SIG-M5 treated with dmso at 0.1 percent for 504 hours (cell line): ENCODE data around the gene SLC50A1.

Experiments used
- DNase-seq: peaks from one replicate; lab custom pipeline; 2025; ENCODE audit not compliant: unreplicated experiment; lab: John Stamatoyannopoulos, UW

SLC50A1 gene, protein sequence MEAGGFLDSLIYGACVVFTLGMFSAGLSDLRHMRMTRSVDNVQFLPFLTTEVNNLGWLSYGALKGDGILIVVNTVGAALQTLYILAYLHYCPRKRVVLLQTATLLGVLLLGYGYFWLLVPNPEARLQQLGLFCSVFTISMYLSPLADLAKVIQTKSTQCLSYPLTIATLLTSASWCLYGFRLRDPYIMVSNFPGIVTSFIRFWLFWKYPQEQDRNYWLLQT

DNA sequence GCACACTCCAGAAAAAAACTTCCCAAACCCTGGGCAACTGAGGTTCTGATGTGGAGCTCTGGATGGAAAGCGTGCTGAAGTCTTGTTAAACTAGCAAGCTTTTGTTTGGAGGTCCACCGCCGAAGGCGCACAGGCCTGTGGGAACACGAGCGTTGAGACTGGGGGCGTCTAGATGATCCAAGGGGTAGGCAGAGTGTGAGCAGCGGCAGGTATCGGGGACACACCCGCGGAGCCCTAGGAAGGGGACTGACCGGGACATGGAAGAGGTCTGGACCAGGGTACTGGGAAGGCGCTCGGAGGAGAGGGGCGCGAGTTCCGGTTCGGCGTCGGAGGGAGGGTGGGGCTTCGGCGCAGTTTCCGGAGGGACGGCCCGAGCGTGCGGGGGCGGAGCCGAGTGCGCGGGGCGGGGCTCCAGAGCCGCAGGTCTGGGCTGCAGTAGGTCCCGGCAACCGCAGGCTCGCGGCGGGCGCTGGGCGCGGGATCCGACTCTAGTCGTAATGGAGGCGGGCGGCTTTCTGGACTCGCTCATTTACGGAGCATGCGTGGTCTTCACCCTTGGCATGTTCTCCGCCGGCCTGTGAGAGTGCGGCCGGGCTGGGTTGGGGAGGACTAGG lies at the start of gene SLC50A1:
TSS of gene SLC50A1 (plus strand) at position 438 of the 614 bp plus-strand sequence. CDS start at position 498, 60 bp downstream.
- peak; percentile 90 for DNase-seq

DNA sequence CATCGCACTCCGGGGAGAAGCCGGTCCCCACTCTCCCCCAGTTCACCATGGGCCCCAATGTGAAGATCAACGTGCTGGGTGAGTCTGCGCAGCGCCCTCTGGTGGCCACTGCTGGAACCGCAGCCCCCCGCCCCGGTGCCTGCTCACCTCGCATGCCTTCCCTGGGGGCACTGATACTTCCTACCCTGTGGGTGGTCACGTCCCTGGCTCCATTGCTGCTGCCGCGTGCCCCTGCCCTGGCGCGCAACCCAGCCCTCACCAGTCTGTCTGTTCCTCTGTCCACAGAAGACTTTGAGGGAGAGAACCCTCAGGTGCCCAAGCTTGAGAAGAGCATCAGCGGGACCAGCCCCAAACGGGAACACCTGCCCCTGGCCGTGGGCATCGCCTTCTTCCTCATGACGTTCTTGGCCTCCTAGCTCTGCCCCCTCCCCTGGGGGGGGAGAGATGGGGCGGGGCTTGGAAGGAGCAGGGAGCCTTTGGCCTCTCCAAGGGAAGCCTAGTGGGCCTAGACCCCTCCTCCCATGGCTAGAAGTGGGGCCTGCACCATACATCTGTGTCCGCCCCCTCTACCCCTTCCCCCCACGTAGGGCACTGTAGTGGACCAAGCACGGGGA lies 49.4 kb upstream of the SLC50A1 start:
- DNase-seq: peak; percentile 70

DNA sequence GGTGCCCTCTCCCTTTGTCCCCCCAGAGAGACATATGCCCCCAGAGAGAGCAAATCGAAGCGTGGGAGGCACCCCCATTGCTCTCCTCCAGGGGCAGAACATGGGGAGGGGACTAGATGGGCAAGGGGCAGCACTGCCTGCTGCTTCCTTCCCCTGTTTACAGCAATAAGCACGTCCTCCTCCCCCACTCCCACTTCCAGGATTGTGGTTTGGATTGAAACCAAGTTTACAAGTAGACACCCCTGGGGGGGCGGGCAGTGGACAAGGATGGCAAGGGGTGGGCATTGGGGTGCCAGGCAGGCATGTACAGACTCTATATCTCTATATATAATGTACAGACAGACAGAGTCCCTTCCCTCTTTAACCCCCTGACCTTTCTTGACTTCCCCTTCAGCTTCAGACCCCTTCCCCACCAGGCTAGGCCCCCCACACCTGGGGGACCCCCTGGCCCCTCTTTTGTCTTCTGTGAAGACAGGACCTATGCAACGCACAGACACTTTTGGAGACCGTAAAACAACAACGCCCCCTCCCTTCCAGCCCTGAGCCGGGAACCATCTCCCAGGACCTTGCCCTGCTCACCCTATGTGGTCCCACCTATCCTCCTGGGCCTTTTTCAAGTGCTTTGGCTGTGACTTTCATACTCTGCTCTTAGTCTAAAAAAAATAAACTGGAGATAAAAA lies 48.7 kb upstream of the SLC50A1 start:
- DNase-seq: no peak

DNA sequence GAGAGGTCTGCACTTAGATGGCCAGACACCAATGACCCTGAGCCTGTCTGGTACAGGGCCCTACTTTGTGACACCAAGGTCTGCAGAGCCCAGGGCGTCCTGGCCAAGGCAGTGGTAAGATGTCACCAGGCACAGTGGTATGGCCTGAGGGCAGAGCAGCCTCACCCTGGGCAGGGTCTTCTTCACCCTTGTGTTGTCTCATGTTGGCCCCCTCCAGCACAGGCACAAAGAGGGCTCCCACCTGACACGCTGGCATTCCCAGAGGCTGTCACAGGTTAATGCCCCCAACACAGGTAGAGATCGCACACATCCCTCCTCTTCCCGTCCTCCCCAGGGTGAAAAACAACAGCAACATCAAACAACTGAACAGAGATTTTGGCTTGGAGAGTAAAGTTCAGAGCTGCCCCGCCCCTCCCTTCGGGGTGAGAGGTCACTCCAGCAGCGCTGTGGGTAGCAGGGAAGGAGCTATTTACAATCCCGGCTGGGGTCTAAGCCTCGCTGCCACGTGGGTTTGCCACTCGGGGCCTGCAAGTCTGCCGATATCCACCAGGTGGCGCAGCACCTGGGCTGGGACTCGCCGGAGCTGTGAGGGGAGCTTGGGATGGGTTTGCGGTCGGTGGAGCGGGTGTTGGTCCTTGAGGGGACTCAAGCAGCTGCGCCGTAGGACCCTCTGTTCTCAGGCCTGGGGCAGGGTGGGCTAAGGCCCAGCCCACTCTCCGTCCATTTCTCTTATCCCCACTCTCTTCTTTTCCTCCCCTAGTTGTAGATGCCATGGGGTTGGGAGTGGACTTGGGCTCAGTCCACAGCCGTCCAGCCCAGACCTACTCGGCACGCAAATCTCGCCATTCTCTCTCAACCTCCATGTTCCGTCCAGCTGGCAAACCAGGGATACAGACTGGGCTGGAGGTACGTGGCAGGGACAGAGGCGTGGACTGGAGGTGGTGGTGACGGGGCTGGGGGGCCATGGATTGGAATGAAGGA lies 44.3 kb upstream of the SLC50A1 start:
- peak; percentile 71 for DNase-seq

DNA sequence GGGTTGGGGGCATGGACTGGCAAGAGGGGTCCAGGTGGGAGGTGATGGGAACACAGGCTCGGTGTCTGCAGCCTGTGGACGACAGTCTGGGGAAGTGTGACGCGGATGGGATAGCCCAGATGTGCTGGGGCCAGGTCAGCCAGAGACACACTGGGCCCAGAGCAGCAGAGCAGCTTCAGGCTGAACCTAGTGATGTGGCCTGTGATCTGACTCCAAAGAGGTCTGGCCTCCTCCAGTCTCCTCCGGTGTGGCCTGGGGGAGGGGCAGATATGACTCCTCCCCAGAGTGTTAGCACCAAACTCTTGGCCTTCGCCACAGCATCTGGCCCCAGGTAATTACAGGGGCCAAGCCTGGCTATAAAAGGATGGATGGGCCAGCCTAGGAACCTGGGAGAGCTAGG lies 43.5 kb upstream of the SLC50A1 start:
- DNase-seq: no peak

DNA sequence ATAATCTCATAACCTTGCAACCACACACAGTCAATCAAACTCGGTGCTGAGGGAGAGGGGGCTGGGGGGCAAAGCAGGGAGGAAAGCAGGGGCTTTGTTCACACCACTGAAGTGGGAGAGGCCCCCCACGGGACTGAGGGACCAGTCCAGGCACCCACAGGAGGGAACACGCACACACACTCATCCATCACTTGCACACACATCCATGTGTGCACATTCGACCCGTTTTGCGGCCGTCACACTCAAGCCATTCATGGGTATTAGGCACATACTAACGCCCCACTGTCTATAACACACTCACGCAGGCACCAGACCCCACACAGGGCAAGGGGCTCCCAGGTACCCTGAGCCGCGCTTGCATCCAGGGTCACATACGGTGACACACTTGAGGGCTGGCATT lies 43.0 kb upstream of the SLC50A1 start:
- no peak for DNase-seq

DNA sequence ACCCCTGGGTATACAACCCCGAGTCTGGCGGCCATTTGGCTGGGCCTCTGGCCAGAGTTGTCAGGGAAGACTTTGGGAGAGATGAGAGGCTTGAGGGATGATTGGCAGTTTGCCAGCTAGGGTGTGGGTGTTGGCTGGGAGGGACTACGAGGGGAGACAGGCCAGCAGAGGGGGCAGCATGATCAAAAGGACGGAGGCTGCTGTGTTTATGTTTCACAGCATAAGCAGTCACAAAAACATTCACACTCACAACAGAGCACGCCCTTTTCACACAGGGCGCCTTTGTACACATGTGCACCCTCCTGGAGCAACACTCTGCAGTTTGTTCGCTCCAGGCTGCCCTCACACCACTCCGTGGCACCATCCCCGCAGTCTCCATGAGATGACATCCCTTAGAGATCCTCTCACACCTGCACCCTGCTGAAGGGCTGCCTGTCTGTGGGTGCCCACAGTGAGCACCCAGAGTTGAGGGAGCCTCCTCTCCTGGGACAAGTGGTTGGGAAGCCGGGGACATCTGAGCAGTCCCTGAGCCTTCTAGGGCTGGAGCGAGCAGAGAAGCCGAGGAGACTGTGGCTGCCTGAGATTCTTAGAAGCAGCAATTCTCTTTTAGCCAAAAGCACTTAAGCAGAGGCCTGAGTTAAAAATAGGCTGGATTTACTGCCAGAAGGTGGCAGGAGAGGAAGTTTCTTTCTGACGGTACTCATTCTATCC lies 41.6 kb upstream of the SLC50A1 start:
- peak; percentile 51 for DNase-seq

DNA sequence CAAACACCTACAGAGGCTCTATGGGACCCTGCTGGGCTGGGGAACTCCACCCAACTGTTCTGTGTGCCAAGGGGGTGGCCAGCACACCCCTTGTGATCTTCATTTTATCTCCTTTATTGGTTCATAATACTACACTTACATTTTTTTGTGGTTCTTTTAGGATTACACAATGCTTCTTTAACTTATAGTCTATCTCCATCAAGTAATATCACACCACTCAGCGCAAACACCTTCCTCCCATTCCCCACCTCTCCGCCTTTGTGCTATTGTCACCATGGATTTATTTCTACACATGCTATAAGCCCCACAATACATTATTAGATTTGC lies 41.1 kb upstream of the SLC50A1 start:
- DNase-seq: no peak

DNA sequence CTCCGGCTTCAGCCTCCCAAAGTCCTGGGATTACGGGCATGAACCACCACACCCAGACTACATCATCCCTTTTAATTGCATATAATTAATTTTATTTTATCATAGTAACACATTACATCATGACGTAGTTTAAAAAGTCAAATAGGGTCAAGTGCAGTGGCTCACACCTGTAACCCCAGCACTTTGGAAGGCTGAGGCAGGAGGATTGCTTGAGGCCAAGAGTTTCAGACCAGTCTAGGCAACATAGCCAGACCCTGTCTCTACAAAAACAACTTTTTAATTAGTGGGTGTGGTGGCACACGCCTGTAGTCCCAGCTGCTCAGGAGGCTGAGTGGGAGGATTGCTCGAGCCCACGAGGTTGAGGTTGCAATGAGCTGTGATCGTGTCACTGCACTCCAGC lies 36.3 kb upstream of the SLC50A1 start:
- no peak for DNase-seq

DNA sequence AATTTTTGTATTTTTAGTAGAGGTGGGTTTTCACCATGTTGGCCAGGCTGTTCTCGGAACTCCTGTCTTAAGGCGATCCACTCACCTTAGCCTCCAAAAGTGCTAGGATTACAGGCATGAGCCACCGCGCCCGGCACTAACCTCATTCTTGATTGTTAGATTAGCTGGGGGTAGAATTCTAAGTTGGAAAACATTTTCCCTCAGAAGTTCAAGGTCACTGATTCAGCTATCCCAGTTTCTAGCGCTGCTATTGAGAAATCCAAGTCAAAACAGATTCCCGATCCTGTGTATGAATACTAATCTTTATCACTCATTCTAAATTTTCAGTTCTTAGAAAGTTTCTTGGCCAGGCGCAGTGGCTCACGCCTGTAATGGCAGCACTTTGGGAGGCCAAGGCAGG lies 32.3 kb upstream of the SLC50A1 start:
- no peak for DNase-seq

DNA sequence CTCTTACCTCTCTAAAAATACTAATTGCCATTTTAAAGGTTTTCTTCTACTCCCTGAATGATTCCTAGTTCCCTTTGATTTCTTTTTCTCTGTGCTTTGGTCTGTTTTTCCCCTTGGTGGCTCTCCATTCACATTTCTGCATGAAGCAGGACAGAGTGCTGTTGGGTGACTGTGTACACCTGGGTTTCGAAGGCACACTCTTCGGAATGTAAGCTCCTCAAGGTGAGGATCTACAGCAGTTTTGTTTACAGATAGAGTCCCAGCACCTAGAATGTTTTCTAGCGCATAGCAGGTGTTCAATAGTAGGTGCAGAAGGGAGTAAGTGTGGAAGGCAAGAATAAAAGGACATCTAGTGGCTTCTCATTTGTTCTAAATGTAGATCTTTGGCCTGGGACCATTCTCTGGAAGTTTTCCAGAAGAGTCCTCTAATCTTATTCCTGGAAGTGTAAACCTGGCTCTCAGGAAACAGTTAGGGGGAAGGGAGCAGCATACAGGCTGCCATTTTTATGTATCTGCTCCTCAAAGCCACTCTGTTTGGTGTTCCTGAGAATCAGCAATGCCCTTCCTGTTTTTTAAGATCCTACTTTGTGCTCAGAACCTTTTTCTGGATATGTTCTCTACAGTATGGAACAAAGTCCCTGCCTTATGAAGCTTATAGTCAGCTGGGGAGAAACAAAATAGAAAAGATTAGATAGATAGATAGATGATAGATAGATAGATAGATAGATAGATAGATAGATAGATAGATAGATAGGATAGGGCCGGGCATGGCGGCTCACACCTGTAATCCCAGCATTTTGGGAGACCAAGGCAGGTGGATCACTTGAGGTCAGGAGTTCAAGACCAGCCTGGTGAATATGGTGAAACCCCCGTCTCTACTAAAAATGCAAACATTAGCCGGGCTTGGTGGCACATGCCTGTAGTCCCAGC lies 30.8 kb upstream of the SLC50A1 start:
- no peak for DNase-seq

DNA sequence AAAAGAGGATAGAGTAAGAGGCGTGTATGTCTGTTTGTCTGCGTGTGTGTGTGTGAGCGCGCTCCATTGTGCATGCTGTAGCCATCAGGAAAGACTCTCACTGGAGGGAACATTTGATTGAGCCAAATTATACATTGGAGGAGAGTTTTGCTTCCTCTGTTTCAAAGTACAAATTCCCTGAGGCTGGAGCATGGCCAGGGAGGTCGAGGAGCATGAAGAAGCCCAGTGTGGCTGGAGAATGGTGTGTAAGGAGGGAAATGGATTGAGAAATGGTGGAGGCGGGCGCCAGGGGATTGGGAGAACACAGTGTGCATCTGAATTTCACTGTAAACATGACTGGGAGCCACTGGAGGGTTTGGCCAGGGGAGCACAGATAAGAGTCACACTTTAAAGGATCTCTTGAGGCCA lies 30.0 kb upstream of the SLC50A1 start:
- DNase-seq: no peak

DNA sequence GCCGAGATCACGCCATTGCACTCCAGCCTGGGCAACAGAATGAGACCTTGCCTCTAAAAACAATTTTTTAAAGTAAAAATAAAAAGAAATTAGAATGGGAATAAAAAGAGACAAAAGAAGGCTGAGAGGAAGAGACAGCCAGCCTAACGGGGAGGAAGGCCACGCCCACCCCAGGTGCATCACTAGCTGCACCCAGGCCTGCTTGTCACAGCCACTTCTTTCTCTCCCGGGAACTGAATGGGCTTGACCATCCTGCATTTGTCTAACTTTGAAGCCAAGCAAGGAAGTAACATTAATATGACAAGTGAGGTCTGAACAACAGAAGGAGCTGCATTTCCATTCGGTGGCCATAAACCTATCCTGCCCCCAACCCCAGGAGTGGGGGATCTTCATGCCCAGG lies 28.8 kb upstream of the SLC50A1 start:
- no peak for DNase-seq

DNA sequence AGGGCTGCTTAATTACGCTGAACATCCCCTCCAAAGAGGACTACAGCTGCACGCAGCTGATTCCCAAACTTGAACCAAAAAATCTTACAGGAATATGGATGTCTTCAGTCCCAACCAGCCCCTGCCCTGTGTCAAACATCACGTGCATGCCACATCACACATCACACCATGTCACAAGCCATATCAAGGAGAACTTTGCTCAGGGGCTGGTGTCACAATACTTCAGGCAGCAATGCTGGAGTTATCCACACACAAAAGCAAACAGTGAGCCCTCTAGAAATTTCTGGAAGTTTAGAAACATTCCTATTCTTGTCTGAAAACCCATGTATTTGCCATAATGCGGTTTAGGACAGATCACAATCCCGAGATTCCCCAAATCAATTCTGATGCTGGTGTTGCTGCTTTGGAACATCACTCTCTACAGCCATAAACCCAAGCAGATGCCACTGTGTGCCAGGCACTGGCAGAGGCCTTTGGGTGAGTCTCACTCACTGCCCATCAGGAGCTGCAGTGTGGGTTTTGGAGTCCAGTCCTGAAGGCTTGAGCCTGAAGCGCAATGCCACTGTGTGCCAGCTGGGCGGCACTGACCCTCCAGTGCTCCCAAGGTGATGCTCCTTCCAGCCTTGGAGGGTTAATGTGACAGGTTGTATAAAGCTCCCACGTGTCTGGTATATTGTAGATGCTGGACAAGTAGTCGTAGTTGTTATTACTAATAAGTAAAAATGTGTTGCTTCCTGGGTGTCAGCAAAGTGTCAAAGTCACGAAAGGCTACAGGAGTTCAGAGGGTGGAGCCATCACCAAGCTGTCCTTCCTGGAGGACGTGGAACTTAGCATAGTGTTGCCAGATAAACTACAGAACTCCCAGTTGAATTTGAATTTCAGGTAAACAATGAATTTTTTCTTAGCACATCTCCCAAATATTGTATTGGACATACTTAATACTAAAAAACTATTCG lies 28.1 kb upstream of the SLC50A1 start:
- DNase-seq: no peak

DNA sequence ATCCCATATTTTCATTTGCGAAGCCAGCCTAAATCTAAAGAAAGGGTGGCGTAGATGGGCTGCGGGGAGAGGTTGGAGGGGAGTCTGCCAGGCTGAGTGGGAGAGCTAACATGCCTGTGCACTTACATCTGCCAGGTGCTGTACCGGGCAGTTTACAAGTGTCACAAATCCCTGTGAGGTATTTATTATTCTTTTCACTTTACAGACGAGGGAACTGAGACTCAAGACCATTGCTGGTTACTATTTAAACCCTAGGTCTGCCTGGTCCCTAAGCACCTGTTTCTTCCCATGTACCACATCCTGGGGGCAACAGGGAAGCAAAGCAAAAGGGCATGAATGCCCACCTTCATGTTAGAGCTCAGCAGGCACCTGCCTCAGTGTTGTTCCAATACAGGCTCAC lies 27.4 kb upstream of the SLC50A1 start:
- DNase-seq: no peak

DNA sequence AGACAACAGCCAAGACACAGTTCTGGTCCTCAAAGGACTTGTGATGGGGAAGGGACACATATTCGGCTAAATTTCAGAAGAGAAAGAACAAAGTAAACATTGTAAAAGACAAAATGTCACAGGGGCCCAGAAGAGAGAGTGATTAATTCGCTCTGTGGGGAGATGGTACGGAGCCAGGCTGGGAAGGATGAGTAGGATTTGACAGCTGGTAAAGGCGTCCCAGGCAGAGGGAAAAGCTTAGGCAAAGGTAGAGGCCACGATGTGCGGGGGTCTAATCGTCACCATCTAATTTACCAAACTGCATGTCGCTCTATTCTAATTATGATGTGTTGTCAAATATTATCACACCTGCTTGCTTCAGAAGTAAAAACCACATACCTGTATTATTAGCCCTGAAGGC lies 25.3 kb upstream of the SLC50A1 start:
- no peak for DNase-seq

DNA sequence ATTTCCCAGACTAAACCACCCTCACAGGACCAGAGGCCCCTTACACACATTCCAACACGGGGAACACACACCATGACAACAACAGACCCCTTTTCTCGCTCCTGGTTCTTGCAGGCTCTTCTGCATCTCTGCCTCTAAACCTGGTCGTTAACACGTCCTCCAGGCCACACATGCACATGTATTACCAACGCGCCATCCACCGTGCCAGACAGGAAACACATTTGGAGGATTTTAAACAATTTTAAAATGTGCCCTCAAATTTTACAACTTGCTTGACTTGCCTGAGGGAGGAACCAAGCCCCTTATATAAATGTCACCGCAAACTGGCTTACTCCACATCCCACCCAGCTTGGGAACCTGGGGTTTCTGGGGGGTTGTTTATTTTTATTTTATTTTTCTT lies 24.8 kb upstream of the SLC50A1 start:
- no peak for DNase-seq

DNA sequence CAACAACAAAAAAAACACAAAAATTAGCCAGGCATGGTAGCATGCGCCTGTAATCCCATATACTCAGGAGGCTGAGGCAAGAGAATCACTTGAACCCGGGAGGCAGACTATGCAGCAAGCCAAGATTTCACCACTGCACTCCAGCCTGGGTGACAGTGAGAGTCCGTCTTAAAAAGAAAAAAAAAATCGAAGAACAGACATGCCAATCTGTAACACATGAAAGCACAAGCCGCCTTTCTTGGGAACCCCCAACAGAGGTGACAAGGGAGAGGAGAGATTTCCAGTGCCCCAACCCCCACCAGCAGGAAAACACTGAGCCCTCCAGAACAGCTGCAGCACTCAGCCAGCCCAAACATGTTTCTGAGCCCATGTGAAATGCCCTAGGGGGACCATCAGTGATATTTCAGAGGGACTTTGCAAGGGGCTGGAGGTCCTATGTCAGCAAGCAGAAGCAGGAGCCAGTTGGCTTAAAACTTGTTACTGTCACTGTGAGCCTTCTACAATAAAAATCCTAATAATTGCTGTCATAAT lies 22.1 kb upstream of the SLC50A1 start:
- DNase-seq: no peak
